CD14-positive monocyte (primary cell): ENCODE measurements around the gene METTL17. TPM values are rescaled to one million over a fixed set of nuclear protein-coding genes. Genes with fewer than 3 reads are reported as not detected.

Experiments used
- DNase-seq, 3 donors: peaks; one replicate each; pipeline ENCODE4 v3.0.0-alpha.2; 2011 to 2022
- H2AFZ ChIP-seq: 2 replicates; pipeline ENCODE4 v1.6.0; 2012; ENCODE audit warnings: mild to moderate bottlenecking, low read depth, low read length, inconsistent platforms; ENCODE audit not compliant: insufficient read depth, poor library complexity, severe bottlenecking
- H3K27ac ChIP-seq, 2 donors: 1 replicate in 1 of 2; 2 replicates in 1 of 2; pipeline ENCODE4 v1.5.1; 2012 to 2013; ENCODE audit warnings: low read length in 2 of 2, control low read depth in 1 of 2, inconsistent platforms in 1 of 2, low read depth in 1 of 2, mild to moderate bottlenecking in 1 of 2
- H3K27me3 ChIP-seq, 2 donors: one replicate each; pipeline versions ENCODE4 v1.6.0 to v1.6.1; 2011 to 2013; ENCODE audit warnings: low read length in 2 of 2; ENCODE audit not compliant: control insufficient read depth in 2 of 2, insufficient read depth in 2 of 2
- H3K36me3 ChIP-seq, 2 donors: replicated peaks in 1 of 2; 1 replicate in 1 of 2; 2 replicates in 1 of 2; pipeline versions ENCODE4 v1.5.1 to v1.6.1; 2012 to 2013; ENCODE audit warnings: low read length in 2 of 2, control low read depth in 1 of 2, inconsistent platforms in 1 of 2, mild to moderate bottlenecking in 1 of 2; ENCODE audit not compliant: insufficient read depth in 2 of 2, control insufficient read depth in 1 of 2
- H3K4me1 ChIP-seq, 2 donors: 1 replicate in 1 of 2; 2 replicates in 1 of 2; pipeline versions ENCODE4 v1.5.1 to v1.6.1; 2012 to 2013; ENCODE audit warnings: low read length in 2 of 2, control low read depth in 1 of 2, inconsistent platforms in 1 of 2, mild to moderate bottlenecking in 1 of 2, moderate library complexity in 1 of 2; ENCODE audit not compliant: insufficient read depth in 2 of 2, control insufficient read depth in 1 of 2
- H3K4me2 ChIP-seq: replicated peaks from 2 replicates; pipeline ENCODE3; 2012; ENCODE audit warnings: low read length, moderate library complexity, mild to moderate bottlenecking; ENCODE audit not compliant: poor library complexity, severe bottlenecking; ENCODE audit errors: extremely low read depth
- H3K4me3 ChIP-seq, 3 experiments: fragments of 200-600 bp in 1 of 3; sonication (generic) in 1 of 3; replicated peaks in 1 of 3; 1 replicate in 2 of 3; 2 replicates in 1 of 3; pipeline ENCODE4 v1.5.1; 2011 to 2013; ENCODE audit warnings: low read length in 3 of 3, mild to moderate bottlenecking in 3 of 3, control low read depth in 2 of 3, low read depth in 2 of 3, inconsistent platforms in 1 of 3, moderate library complexity in 1 of 3
- H3K79me2 ChIP-seq: 2 replicates; pipeline ENCODE4 v1.6.0; 2012; ENCODE audit warnings: mild to moderate bottlenecking, control low read depth, inconsistent platforms, low read length, moderate library complexity; ENCODE audit not compliant: insufficient read depth
- H3K9ac ChIP-seq: 2 replicates; pipeline ENCODE4 v1.6.0; 2017; ENCODE audit warnings: low read length, mild to moderate bottlenecking; ENCODE audit not compliant: insufficient read depth, poor library complexity, severe bottlenecking
- H3K9me3 ChIP-seq, 2 donors: replicated peaks in 1 of 2; 1 replicate in 1 of 2; 2 replicates in 1 of 2; pipeline versions ENCODE4 v1.5.1 to v1.6.1; 2012 to 2013; ENCODE audit warnings: low read length in 2 of 2, control low read depth in 1 of 2; ENCODE audit not compliant: control insufficient read depth in 1 of 2, insufficient read depth in 1 of 2
- H4K20me1 ChIP-seq: 2 replicates; pipeline ENCODE4 v1.6.0; 2012; ENCODE audit warnings: mild to moderate bottlenecking, low read length, control low read depth, moderate library complexity; ENCODE audit not compliant: insufficient read depth
- H3K27ac Mint-ChIP-seq, 7 donors: one replicate each; pipeline ENCODE4 v1.8.0; 2020; ENCODE audit warnings: mild to moderate bottlenecking in 7 of 7, mixed read lengths in 7 of 7, moderate library complexity in 6 of 7, inconsistent platforms in 2 of 7
- H3K27me3 Mint-ChIP-seq, 3 donors: one replicate each; pipeline ENCODE4 v1.8.0; 2021 to 2022; ENCODE audit warnings: low read depth in 3 of 3, mild to moderate bottlenecking in 3 of 3, mixed read lengths in 3 of 3, moderate library complexity in 3 of 3, inconsistent platforms in 1 of 3
- H3K36me3 Mint-ChIP-seq, 2 donors: one replicate each; pipeline ENCODE4 v1.8.0; 2020; ENCODE audit warnings: mixed read lengths in 2 of 2, inconsistent platforms in 1 of 2, mild to moderate bottlenecking in 1 of 2
- H3K4me1 Mint-ChIP-seq: one replicate; pipeline ENCODE4 v1.8.0; 2020; ENCODE audit warnings: mild to moderate bottlenecking, mixed read lengths
- H3K4me3 Mint-ChIP-seq, 2 donors: one replicate each; pipeline ENCODE4 v1.8.0; 2020; ENCODE audit warnings: mild to moderate bottlenecking in 2 of 2, mixed read lengths in 2 of 2, moderate library complexity in 1 of 2
- H3K9me3 Mint-ChIP-seq, 7 donors: one replicate each; pipeline ENCODE4 v1.8.0; 2020 to 2022; ENCODE audit warnings: mixed read lengths in 7 of 7, mild to moderate bottlenecking in 6 of 7, moderate library complexity in 6 of 7, inconsistent platforms in 2 of 7
- WGBS: methylation state at CpG from one replicate; pipeline ENCODE4 v1.1.5; 2013; ENCODE audit warnings: missing lambda C conversion rate; ENCODE audit not compliant: insufficient coverage; 5-methylcytosine and 5-hydroxymethylcytosine counted together
- intact Hi-C, 2 donors: fragments of 100-400 bp; cut with micrococcal nuclease; formaldehyde crosslinking; loops; one replicate each; pipeline versions ENCODE4 v1.15.0 to v1.15.1; 2023
- polyA plus RNA-seq, 3 donors: library from polyadenylated mRNA; depleted of rRNA in 1 of 3; unstranded in 2 of 3; stranded (reverse) in 1 of 3; fragments of 300-500 nt in 2 of 3; fragments of >200 nt in 1 of 3; fragmentation: Illumina TruSeq in 2 of 3; gene quantifications; 1 replicate in 2 of 3; 2 replicates in 1 of 3; pipeline ENCODE4 v1.2.3, GENCODE V29; 2012 to 2021
- TF ChIP-seq, protein P1 (sequence below): fragments of 200-600 bp; IDR thresholded peaks from one replicate; pipeline ENCODE4 v1.8.0; 2022; ENCODE audit warnings: antibody characterized with exemption, mild to moderate bottlenecking

METTL17 gene
- polyA plus RNA-seq, 3 donors, result 20.1 to 137 (median 21.1) TPM

DNA sequence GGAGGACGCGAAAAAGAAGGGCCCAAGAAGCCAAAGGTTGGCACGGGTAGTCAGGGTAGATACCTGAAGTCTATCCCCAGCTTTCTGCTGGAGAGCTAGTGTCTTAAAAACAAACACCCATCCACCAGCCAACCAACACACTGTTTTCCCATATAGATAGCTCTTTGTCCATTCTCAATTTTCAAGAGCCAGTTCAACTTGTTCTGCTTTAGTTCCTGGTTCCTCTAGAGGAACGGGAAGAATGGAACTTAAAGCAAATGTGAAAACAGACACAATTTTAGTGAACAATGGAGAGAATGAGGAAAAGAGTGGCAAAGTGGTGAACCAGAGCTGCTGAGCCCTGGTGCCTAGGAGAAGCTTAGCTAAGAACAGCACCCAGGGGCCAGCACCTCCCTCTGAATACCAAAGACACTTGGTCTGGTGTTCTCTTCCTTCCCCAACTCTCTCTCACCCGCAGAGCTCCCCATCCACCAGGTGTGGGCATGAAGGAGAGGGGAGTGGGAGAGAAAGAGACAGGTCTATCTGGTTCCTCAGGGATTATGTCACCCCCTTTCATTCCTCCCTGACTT lies 31.3 kb downstream of the METTL17 start:
- Histone ChIP-seq H3K27me3 (peaks cover 14 to 25% of the 10 kb centered on the region in 2 donors), H3K79me2 (no peaks in the 10 kb centered on the region), H3K9ac (no peak overlapping the region), H4K20me1 (no peaks in the 10 kb centered on the region), H3K27ac (no peak overlapping the region), H3K9me3 (peaks cover 2 to 4% of the 10 kb centered on the region in 2 donors), H3K4me2 (no peak overlapping the region), H3K4me3 (no peak overlapping the region), H3K36me3 (no peaks in the 10 kb centered on the region), H3K4me1 (peaks cover 71 to 82% of the 10 kb centered on the region in 2 donors), H2AFZ (no peak overlapping the region)
- TF ChIP-seq, protein P1, sequence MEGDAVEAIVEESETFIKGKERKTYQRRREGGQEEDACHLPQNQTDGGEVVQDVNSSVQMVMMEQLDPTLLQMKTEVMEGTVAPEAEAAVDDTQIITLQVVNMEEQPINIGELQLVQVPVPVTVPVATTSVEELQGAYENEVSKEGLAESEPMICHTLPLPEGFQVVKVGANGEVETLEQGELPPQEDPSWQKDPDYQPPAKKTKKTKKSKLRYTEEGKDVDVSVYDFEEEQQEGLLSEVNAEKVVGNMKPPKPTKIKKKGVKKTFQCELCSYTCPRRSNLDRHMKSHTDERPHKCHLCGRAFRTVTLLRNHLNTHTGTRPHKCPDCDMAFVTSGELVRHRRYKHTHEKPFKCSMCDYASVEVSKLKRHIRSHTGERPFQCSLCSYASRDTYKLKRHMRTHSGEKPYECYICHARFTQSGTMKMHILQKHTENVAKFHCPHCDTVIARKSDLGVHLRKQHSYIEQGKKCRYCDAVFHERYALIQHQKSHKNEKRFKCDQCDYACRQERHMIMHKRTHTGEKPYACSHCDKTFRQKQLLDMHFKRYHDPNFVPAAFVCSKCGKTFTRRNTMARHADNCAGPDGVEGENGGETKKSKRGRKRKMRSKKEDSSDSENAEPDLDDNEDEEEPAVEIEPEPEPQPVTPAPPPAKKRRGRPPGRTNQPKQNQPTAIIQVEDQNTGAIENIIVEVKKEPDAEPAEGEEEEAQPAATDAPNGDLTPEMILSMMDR, result no peak
- no peak overlapping the region for H3K4me3 Mint-ChIP-seq
- no peak for DNase-seq
- WGBS, result 100% methylated on average over 2 of the region's 5 CpGs
- H3K27ac Mint-ChIP-seq, result no peak overlapping the region
- peaks cover 33 to 37% (median 34%) of the 10 kb centered on the region in 3 donors for H3K27me3 Mint-ChIP-seq
- peaks cover 0 to 3% (median 0%) of the 10 kb centered on the region in 7 donors for H3K9me3 Mint-ChIP-seq
- peaks cover 77% of the 10 kb centered on the region for H3K4me1 Mint-ChIP-seq
- H3K36me3 Mint-ChIP-seq, result peaks cover 0 to 6% of the 10 kb centered on the region in 2 donors
- intact Hi-C loops, result no loop called here

DNA sequence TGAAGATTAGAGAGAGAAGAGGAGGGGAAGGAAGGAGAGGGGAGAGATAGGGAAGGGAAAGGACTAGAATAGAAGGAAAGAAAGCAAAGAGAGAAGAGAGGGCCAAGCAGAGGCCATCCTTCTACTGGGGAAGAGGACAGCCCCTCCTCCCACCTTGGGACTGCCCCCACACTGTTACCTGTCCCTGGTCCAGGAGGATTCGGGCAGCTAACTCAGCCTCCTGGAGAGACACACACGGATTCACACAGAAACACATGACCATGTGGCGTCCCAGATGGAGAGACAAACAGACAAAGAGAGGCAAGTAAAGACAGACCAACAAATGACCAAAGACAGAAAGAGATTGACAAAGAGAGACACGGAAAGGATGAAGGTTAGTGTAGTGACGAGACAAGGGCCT lies 32.9 kb downstream of the METTL17 start:
- Mint-ChIP-seq H3K9me3 (peaks cover 0 to 3% (median 1%) of the 10 kb centered on the region in 7 donors), H3K27me3 (peaks cover 41 to 47% (median 46%) of the 10 kb centered on the region in 3 donors), H3K27ac (no peak overlapping the region), H3K4me1 (peaks cover 62% of the 10 kb centered on the region), H3K4me3 (peak overlapping the region in 1 of 2 donors; percentile 47), H3K36me3 (peaks cover 0 to 6% of the 10 kb centered on the region in 2 donors)
- no peak overlapping the region for H2AFZ ChIP-seq
- H3K9me3 ChIP-seq, result peaks cover 2 to 4% of the 10 kb centered on the region in 2 donors
- H3K27ac ChIP-seq, result no peak overlapping the region
- intact Hi-C loops, result no loop called here
- H3K4me3 ChIP-seq, result no peak overlapping the region
- no peaks in the 10 kb centered on the region for H4K20me1 ChIP-seq
- no peak for DNase-seq
- WGBS, result 98% methylated on average over 4 of the region's 5 CpGs
- H3K4me1 ChIP-seq, result peaks cover 55 to 65% of the 10 kb centered on the region in 2 donors
- no peak overlapping the region for H3K9ac ChIP-seq
- H3K79me2 ChIP-seq, result no peaks in the 10 kb centered on the region
- no peaks in the 10 kb centered on the region for H3K36me3 ChIP-seq
- TF ChIP-seq, protein P1, result no peak
- H3K4me2 ChIP-seq, result no peak overlapping the region
- H3K27me3 ChIP-seq, result peaks cover 15 to 37% of the 10 kb centered on the region in 2 donors
